Glutamatergic neuron (in vitro differentiated cells): ENCODE results near the gene PTGR2. TPM values are rescaled to one million over a fixed set of nuclear protein-coding genes. Genes with fewer than 3 reads are reported as not detected.

Experiments
- DNase-seq: peaks from one replicate; pipeline ENCODE4 v3.0.0; 2022
- H3K27ac Mint-ChIP-seq: one replicate; pipeline ENCODE4 v1.8.0; 2020; ENCODE audit warnings: mild to moderate bottlenecking, mixed read lengths, inconsistent platforms; ENCODE audit not compliant: unreplicated experiment
- H3K27me3 Mint-ChIP-seq: one replicate; pipeline ENCODE4 v1.8.0; 2020; ENCODE audit warnings: mild to moderate bottlenecking, moderate library complexity, mixed read lengths, inconsistent platforms; ENCODE audit not compliant: unreplicated experiment
- H3K36me3 Mint-ChIP-seq: one replicate; pipeline ENCODE4 v1.8.0; 2020; ENCODE audit warnings: mild to moderate bottlenecking, mixed read lengths, inconsistent platforms; ENCODE audit not compliant: unreplicated experiment
- H3K4me1 Mint-ChIP-seq: one replicate; pipeline ENCODE4 v1.8.0; 2020; ENCODE audit warnings: mild to moderate bottlenecking, low read depth, mixed read lengths, inconsistent platforms; ENCODE audit not compliant: unreplicated experiment
- H3K4me3 Mint-ChIP-seq: one replicate; pipeline ENCODE4 v1.8.0; 2020; ENCODE audit warnings: mild to moderate bottlenecking, mixed read lengths, inconsistent platforms; ENCODE audit not compliant: unreplicated experiment
- H3K9me3 Mint-ChIP-seq: one replicate; pipeline ENCODE4 v1.8.0; 2020; ENCODE audit warnings: mild to moderate bottlenecking, moderate library complexity, mixed read lengths, inconsistent platforms; ENCODE audit not compliant: unreplicated experiment
- CTCF ChIP-seq: fragments of 200-600 bp; sonication (generic); IDR thresholded peaks from one replicate; pipeline ENCODE4 v1.5.0; 2021; ENCODE audit not compliant: partially characterized antibody, unreplicated experiment
- total RNA-seq: library from RNA; stranded (reverse); fragmentation: NEBNext Ultra II Directional; extraction: Animal tissue kit (Norgen Biotek cat#: 25700); gene quantifications from one replicate; pipeline ENCODE4 v1.2.1, GENCODE V29; 2021; ENCODE audit not compliant: unreplicated experiment

Gene PTGR2
- total RNA-seq, 1 donor from 2014 or later, result 8.7 TPM

- DNase-seq, result no peak
- no peaks in the 10 kb centered on the region for H3K9me3 Mint-ChIP-seq
- no peak overlapping the region for H3K4me3 Mint-ChIP-seq
- no peaks in the 10 kb centered on the region for H3K27me3 Mint-ChIP-seq
- no peaks in the 10 kb centered on the region for H3K4me1 Mint-ChIP-seq
- no peak for TF ChIP-seq CTCF
- H3K27ac Mint-ChIP-seq, result no peak overlapping the region
- H3K36me3 Mint-ChIP-seq, result no peaks in the 10 kb centered on the region
Observed at GRCh38 chr14:73895939-73896338, 44.3 kb downstream of the PTGR2 start.

GRCh38 chr14:73896521-73896920 is 44.9 kb downstream of the PTGR2 start:
- no peaks in the 10 kb centered on the region for H3K4me1 Mint-ChIP-seq
- DNase-seq, result no peak
- no peaks in the 10 kb centered on the region for H3K27me3 Mint-ChIP-seq
- H3K9me3 Mint-ChIP-seq, result no peaks in the 10 kb centered on the region
- TF ChIP-seq CTCF, result no peak
- no peak overlapping the region for H3K4me3 Mint-ChIP-seq
- no peak overlapping the region for H3K27ac Mint-ChIP-seq
- H3K36me3 Mint-ChIP-seq, result no peaks in the 10 kb centered on the region

GRCh38 chr14:73903028-73903427 is 51.4 kb downstream of the PTGR2 start:
- peaks cover under 1% of the 10 kb centered on the region for H3K27me3 Mint-ChIP-seq
- TF ChIP-seq CTCF, result no peak
- no peak for DNase-seq
- H3K27ac Mint-ChIP-seq, result no peak overlapping the region
- no peak overlapping the region for H3K4me3 Mint-ChIP-seq
- H3K9me3 Mint-ChIP-seq, result no peaks in the 10 kb centered on the region
- H3K36me3 Mint-ChIP-seq, result no peaks in the 10 kb centered on the region
- no peaks in the 10 kb centered on the region for H3K4me1 Mint-ChIP-seq

- Mint-ChIP-seq H3K27ac (no peak overlapping the region), H3K4me1 (no peaks in the 10 kb centered on the region), H3K4me3 (no peak overlapping the region), H3K9me3 (no peaks in the 10 kb centered on the region), H3K36me3 (no peaks in the 10 kb centered on the region), H3K27me3 (peaks cover 2% of the 10 kb centered on the region)
- no peak for DNase-seq
- no peak for TF ChIP-seq CTCF
Observed at GRCh38 chr14:73909681-73910080, 58.0 kb downstream of the PTGR2 start.

- Mint-ChIP-seq H3K36me3 (no peaks in the 10 kb centered on the region), H3K4me3 (no peak overlapping the region), H3K4me1 (no peaks in the 10 kb centered on the region), H3K27me3 (no peaks in the 10 kb centered on the region), H3K27ac (no peak overlapping the region), H3K9me3 (no peaks in the 10 kb centered on the region)
- TF ChIP-seq CTCF, result no peak
- no peak for DNase-seq
Observed at GRCh38 chr14:73913256-73913655, 61.6 kb downstream of the PTGR2 start.
